IMR-90 (cell line): ENCODE data around the gene CYTH2. TPM values are rescaled to one million over a fixed set of nuclear protein-coding genes. Genes with fewer than 3 reads are reported as not detected.

Experiments
- ATAC-seq: fragments of 200-7000 bp; cut with Tn5 transposase; 2 replicates; pipeline ENCODE4 v1.9.1; 2020; ENCODE audit warnings: low read depth, mild to moderate bottlenecking, moderate library complexity
- BruUV-seq: library from RNA; stranded (reverse); fragments of 400-500 nt; replicated peaks from 2 replicates; lab custom pipeline; 2021; lab: Mats Ljungman, UMichigan
- CTCF ChIA-PET: fragments of 300-600 bp; formaldehyde crosslinking; extraction: SDS; loops from one replicate; lab custom pipeline; 2021; ENCODE audit warnings: antibody characterized with exemption; lab: Yijun Ruan, JAX
- POLR2A ChIA-PET: fragments of 300-600 bp; sonication (Branson Sonifier 250); formaldehyde crosslinking; loops from one replicate; lab custom pipeline; 2022; ENCODE audit warnings: antibody characterized with exemption; ENCODE audit not compliant: unreplicated experiment; lab: Charles Lee
- DNase-seq: peaks from one replicate; pipeline ENCODE4 v3.0.0; 2013
- H2AFZ ChIP-seq: replicated peaks from 2 replicates; pipeline ENCODE3; 2013; ENCODE audit warnings: low read length, mild to moderate bottlenecking; ENCODE audit not compliant: poor library complexity
- H2AK5ac ChIP-seq: 2 replicates; pipeline ENCODE4 v1.6.1; 2013; ENCODE audit warnings: low read depth, low read length, inconsistent platforms
- H2AK9ac ChIP-seq: replicated peaks from 2 replicates; pipeline ENCODE3; 2013; ENCODE audit warnings: mild to moderate bottlenecking, low read depth, low read length, moderate library complexity; ENCODE audit not compliant: poor library complexity
- H2BK120ac ChIP-seq: 2 replicates; pipeline ENCODE4 v1.6.1; 2013; ENCODE audit warnings: low read depth, low read length, inconsistent platforms
- H2BK15ac ChIP-seq: 3 replicates; pipeline ENCODE4 v1.6.1; 2013; ENCODE audit warnings: low read depth, low read length, inconsistent platforms
- H2BK20ac ChIP-seq: 2 replicates; pipeline ENCODE4 v1.6.1; 2013; ENCODE audit warnings: low read depth, mild to moderate bottlenecking, inconsistent platforms, low read length, moderate library complexity
- H2BK5ac ChIP-seq: 2 replicates; pipeline ENCODE4 v1.6.1; 2013; ENCODE audit warnings: mild to moderate bottlenecking, low read depth, low read length, inconsistent platforms; ENCODE audit not compliant: poor library complexity, severe bottlenecking
- H3K14ac ChIP-seq: replicated peaks from 2 replicates; pipeline ENCODE4 v1.6.1; 2013; ENCODE audit warnings: low read depth, low read length, inconsistent platforms
- H3K18ac ChIP-seq: 2 replicates; pipeline ENCODE4 v1.6.1; 2013; ENCODE audit warnings: low read depth, low read length, control low read depth
- H3K23ac ChIP-seq: 2 replicates; pipeline ENCODE4 v1.6.1; 2013; ENCODE audit warnings: low read depth, low read length, inconsistent platforms
- H3K27ac ChIP-seq: 2 replicates; pipeline ENCODE4 v1.5.1; 2013; ENCODE audit warnings: mild to moderate bottlenecking, control low read depth, low read length; ENCODE audit not compliant: insufficient read depth
- H3K27me3 ChIP-seq: 2 replicates; pipeline ENCODE4 v1.6.1; 2013; ENCODE audit warnings: low read length; ENCODE audit not compliant: control insufficient read depth, insufficient read depth
- H3K36me3 ChIP-seq: 2 replicates; pipeline ENCODE4 v1.6.1; 2013; ENCODE audit warnings: low read length, mixed read lengths; ENCODE audit not compliant: control insufficient read depth, insufficient read depth
- H3K4ac ChIP-seq: 2 replicates; pipeline ENCODE4 v1.6.1; 2013; ENCODE audit warnings: low read depth, low read length, inconsistent platforms
- H3K4me1 ChIP-seq: 2 replicates; pipeline ENCODE4 v1.6.1; 2013; ENCODE audit warnings: low read length, mixed read lengths; ENCODE audit not compliant: control insufficient read depth, insufficient read depth
- H3K4me2 ChIP-seq: 2 replicates; pipeline ENCODE4 v1.6.1; 2013; ENCODE audit warnings: low read depth, mild to moderate bottlenecking, control low read depth, low read length, moderate library complexity
- H3K4me3 ChIP-seq: 2 replicates; pipeline ENCODE4 v1.5.1; 2013; ENCODE audit warnings: low read depth, mild to moderate bottlenecking, control low read depth, low read length, moderate library complexity; ENCODE audit not compliant: insufficient read depth
- H3K56ac ChIP-seq: 2 replicates; pipeline ENCODE4 v1.6.1; 2013; ENCODE audit warnings: low read length, inconsistent platforms; ENCODE audit not compliant: insufficient read depth; ENCODE audit errors: extremely low read depth
- H3K79me1 ChIP-seq, 2 experiments: 2 replicates each; pipeline ENCODE4 v1.6.1; 2013; ENCODE audit warnings: low read length in 2 of 2, inconsistent platforms in 1 of 2, low read depth in 1 of 2
- H3K9ac ChIP-seq: 2 replicates; pipeline ENCODE4 v1.6.1; 2013; ENCODE audit warnings: low read depth, low read length, control low read depth
- H3K9me1 ChIP-seq: 2 replicates; pipeline ENCODE4 v1.6.1; 2013; ENCODE audit warnings: low read length, inconsistent platforms; ENCODE audit not compliant: insufficient read depth
- H3K9me3 ChIP-seq: 2 replicates; pipeline ENCODE4 v1.6.1; 2013; ENCODE audit warnings: low read length; ENCODE audit not compliant: control insufficient read depth, insufficient read depth
- H4K20me1 ChIP-seq: 2 replicates; pipeline ENCODE4 v1.6.1; 2013; ENCODE audit warnings: low read length, inconsistent platforms; ENCODE audit not compliant: insufficient read depth
- H4K5ac ChIP-seq: 2 replicates; pipeline ENCODE4 v1.6.1; 2013; ENCODE audit warnings: mild to moderate bottlenecking, low read depth, low read length, control low read depth
- H4K8ac ChIP-seq, 2 experiments: 2 replicates each; pipeline ENCODE4 v1.6.1; 2013; ENCODE audit warnings: low read depth in 2 of 2, low read length in 2 of 2, control low read depth in 1 of 2, inconsistent platforms in 1 of 2
- H4K91ac ChIP-seq: 2 replicates; pipeline ENCODE4 v1.6.1; 2013; ENCODE audit warnings: low read depth, low read length, inconsistent platforms; ENCODE audit not compliant: insufficient read depth
- BHLHE40 ChIP-seq: fragments of 150-350 bp; IDR thresholded peaks from 2 replicates; pipeline ENCODE4 v1.6.1; 2016; ENCODE audit warnings: mild to moderate bottlenecking, low read depth, low read length
- CHD1 ChIP-seq: IDR thresholded peaks from 2 replicates; pipeline ENCODE4 v1.6.1; 2012; ENCODE audit warnings: low read depth, low read length, improper control_type of control experiment
- CTCF ChIP-seq: conservative IDR thresholded peaks from 2 replicates; pipeline ENCODE4 v1.5.1; 2012; ENCODE audit warnings: mild to moderate bottlenecking, low read depth, low read length, improper control_type of control experiment
- FOS ChIP-seq: fragments of 150-350 bp; IDR thresholded peaks from 2 replicates; pipeline ENCODE4 v1.6.1; 2016; ENCODE audit warnings: low read depth, low read length
- NFE2L2 ChIP-seq: fragments of 150-350 bp; IDR thresholded peaks from 2 replicates; pipeline ENCODE4 v1.6.1; 2016; ENCODE audit warnings: low read depth, mild to moderate bottlenecking, low read length
- POLR2A ChIP-seq: IDR thresholded peaks from 2 replicates; pipeline ENCODE4 v1.6.1; 2012; ENCODE audit warnings: mild to moderate bottlenecking, low read depth, low read length
- RFX5 ChIP-seq: IDR thresholded peaks from 2 replicates; pipeline ENCODE4 v1.8.0; 2012; ENCODE audit warnings: low read depth, mild to moderate bottlenecking, low read length, moderate library complexity
- SMC3 ChIP-seq: fragments of 150-350 bp; IDR thresholded peaks from 2 replicates; pipeline ENCODE4 v1.6.1; 2016; ENCODE audit warnings: low read depth, mild to moderate bottlenecking, antibody characterized with exemption, low read length, moderate library complexity
- WGBS, 2 experiments: methylation state at CpG; one replicate each; pipeline versions ENCODE4 v1.1.5 to v1.1.7; 2013; ENCODE audit warnings: missing lambda C conversion rate in 2 of 2; ENCODE audit not compliant: insufficient read length in 1 of 2; ENCODE audit errors: extremely low coverage in 2 of 2; 5-methylcytosine and 5-hydroxymethylcytosine counted together
- dilution Hi-C: fragments of 300-500 bp; cut with HindIII; formaldehyde crosslinking; loops from one replicate; pipeline ENCODE4 v1.14.3; 2018; ENCODE audit warnings: low sequenced_read_pairs; ENCODE audit not compliant: unreplicated experiment
- in situ Hi-C: fragments of 300-500 bp; cut with MboI; formaldehyde crosslinking; loops from 3 replicates; pipeline ENCODE4 v1.14.3; 2019; ENCODE audit warnings: low sequenced_read_pairs, inconsistent platforms, mixed read lengths
- intact Hi-C: fragments of 100-400 bp; cut with micrococcal nuclease; formaldehyde crosslinking; loops from 2 replicates; pipeline ENCODE4 v1.10.0; 2022
- polyA plus RNA-seq, 3 experiments: library from polyadenylated mRNA; depleted of rRNA; stranded (reverse); fragments of >200 nt; gene quantifications; 2 replicates each; pipeline ENCODE4 v1.2.3, GENCODE V29; 2012; ENCODE audit warnings: low replicate concordance in 1 of 3
- total RNA-seq: library from RNA; depleted of rRNA; stranded (reverse); fragments of >200 nt; gene quantifications from 2 replicates; pipeline ENCODE4 v1.2.3, GENCODE V29; 2012
- TF ChIP-seq, protein P1 (sequence below): fragments of 150-350 bp; IDR thresholded peaks from 2 replicates; pipeline ENCODE4 v1.6.1; 2016; ENCODE audit warnings: low read depth, mild to moderate bottlenecking, low read length, moderate library complexity, borderline replicate concordance

CYTH2 gene
- total and polyA plus RNA-seq, 2 of the 4 experiments (the other 2 are of a cell fraction): 35.8 to 62.0 TPM

GRCh38 chr19:48496959-48497727, 28.0 kb downstream of the CYTH2 start (continued):
- no peak for TF ChIP-seq CHD1

GRCh38 chr19:48497728-48498594, 28.8 kb downstream of the CYTH2 start:
- Histone ChIP-seq H3K4ac (no peak overlapping the region), H3K4me3 (no peak overlapping the region), H2AFZ (no peak overlapping the region), H3K56ac (no peak overlapping the region), H3K9me1 (no peaks in the 10 kb centered on the region; the same call in 1 of the 2 replicates), H2BK15ac (no peak overlapping the region), H2AK9ac (no peak overlapping the region), H4K8ac (no peak overlapping the region), H4K91ac (no peak overlapping the region), H3K27me3 (peaks cover 44% of the 10 kb centered on the region), H3K79me1 (peaks cover 0 to 9% of the 10 kb centered on the region in 2 experiments; a peak in 1 of 4 replicates), H2BK120ac (no peak overlapping the region), H3K4me1 (peaks cover 3% of the 10 kb centered on the region; the same call in 1 of the 2 replicates), H3K27ac (no peak overlapping the region), H3K14ac (no peak overlapping the region), H3K36me3 (no peaks in the 10 kb centered on the region), H3K9me3 (no peaks in the 10 kb centered on the region), H2BK20ac (no peak overlapping the region), H4K20me1 (no peaks in the 10 kb centered on the region; the same call in 1 of the 2 replicates), H2AK5ac (no peak overlapping the region), H3K9ac (no peak overlapping the region), H3K18ac (no peak overlapping the region), H3K4me2 (no peak overlapping the region), H4K5ac (no peak overlapping the region), H2BK5ac (no peak overlapping the region), H3K23ac (no peak overlapping the region)
- dilution Hi-C loops (no loop called here), in situ Hi-C loops (no loop called here), intact Hi-C loops (no loop called here)
- DNase-seq (no peak), ATAC-seq (no peak)
- POLR2A ChIA-PET: no interaction called here
- BruUV-seq: no TSS peak
- WGBS, 2 experiments: 64% methylated on average over 30 of the region's 46 CpGs; no CpG with 5 or more reads in 1 of the 2 experiments
- TF ChIP-seq RFX5: no peak
- TF ChIP-seq FOS: no peak
- no peak for TF ChIP-seq NFE2L2
- no peak for TF ChIP-seq SMC3
- TF ChIP-seq POLR2A: no peak
- no peak for TF ChIP-seq CTCF
- TF ChIP-seq, protein P1, sequence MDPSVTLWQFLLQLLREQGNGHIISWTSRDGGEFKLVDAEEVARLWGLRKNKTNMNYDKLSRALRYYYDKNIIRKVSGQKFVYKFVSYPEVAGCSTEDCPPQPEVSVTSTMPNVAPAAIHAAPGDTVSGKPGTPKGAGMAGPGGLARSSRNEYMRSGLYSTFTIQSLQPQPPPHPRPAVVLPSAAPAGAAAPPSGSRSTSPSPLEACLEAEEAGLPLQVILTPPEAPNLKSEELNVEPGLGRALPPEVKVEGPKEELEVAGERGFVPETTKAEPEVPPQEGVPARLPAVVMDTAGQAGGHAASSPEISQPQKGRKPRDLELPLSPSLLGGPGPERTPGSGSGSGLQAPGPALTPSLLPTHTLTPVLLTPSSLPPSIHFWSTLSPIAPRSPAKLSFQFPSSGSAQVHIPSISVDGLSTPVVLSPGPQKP: no peak
- no peak for TF ChIP-seq CHD1
- no peak for TF ChIP-seq BHLHE40
- CTCF ChIA-PET: no interaction called here
